ENCODE results near the gene NDEL1.

The NDEL1 gene

DNA sequence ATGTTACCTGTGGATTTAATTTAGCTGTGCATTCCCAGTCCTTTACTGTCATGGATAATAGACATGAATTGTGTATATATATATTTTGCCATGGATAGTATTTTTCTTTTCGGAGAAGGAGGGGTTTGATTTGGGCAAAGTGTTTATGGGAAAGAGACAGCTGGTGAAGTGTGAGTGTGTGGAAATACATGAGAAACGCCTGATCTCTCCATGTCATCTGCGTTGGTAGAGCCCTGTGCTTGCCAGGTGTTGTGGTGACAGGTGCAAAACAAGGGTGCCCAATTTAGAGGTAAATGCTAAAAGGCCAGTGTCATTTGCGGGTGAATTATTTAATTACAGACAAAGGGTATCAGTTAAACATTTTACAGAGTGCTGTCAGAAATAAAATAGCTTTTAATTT, 23.4 kb downstream of the NDEL1 start:
- DNase-seq, result no peak

GRCh38 chr17:8459831-8460230, 24.1 kb downstream of the NDEL1 start:
- DNase-seq, result no peak

DNA sequence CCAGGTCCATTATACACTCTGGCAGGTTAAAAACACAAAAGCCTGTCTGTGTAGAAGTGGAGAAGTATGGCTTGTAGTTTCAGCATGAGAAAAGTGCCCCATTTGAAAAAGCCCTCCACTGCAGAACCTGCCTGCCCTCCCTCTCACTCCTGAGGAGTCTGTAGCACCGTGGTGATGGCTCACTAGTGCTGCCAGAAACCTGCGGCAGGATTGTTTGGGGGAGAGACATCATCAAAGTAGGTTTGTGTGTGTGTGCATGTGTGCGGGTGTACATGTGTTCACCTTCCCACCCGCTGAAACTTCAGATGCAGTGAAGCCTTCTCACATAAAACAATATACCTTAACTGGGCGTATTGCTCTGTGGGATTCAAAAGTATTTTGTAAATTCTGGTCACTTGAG, 26.9 kb downstream of the NDEL1 start:
- no peak for DNase-seq

- DNase-seq, result peak; percentile 89 to 91
Measured at GRCh38 chr17:8463099-8463498, 27.4 kb downstream of the NDEL1 start.

GRCh38 chr17:8464941-8465340, 29.3 kb downstream of the NDEL1 start:
- DNase-seq, result no peak

- DNase-seq, result no peak
Measured at GRCh38 chr17:8465356-8465755, 29.7 kb downstream of the NDEL1 start.

- no peak for DNase-seq
Measured at GRCh38 chr17:8465759-8466158, 30.1 kb downstream of the NDEL1 start.

DNA sequence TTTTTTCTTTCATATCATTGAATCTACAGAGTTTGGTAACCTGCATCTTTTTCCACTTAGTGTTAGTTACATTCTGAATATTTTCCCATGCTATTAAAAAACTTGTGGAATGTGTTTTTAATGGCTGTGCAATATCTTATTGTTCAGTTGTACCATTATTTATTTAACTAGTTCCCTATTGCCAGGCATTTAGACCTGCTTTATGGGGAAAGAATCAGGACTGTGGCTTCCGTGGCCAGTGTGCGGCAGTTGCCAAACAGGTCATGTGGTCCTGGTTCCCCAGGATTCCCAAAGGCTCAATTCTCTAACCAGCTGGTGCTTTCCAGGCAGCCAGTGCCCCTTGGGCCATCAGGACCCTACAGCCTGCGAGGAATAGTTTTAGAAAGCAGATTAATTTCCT, 30.8 kb downstream of the NDEL1 start:
- DNase-seq, result peak in 1 of 2 donors; percentile 42

DNA sequence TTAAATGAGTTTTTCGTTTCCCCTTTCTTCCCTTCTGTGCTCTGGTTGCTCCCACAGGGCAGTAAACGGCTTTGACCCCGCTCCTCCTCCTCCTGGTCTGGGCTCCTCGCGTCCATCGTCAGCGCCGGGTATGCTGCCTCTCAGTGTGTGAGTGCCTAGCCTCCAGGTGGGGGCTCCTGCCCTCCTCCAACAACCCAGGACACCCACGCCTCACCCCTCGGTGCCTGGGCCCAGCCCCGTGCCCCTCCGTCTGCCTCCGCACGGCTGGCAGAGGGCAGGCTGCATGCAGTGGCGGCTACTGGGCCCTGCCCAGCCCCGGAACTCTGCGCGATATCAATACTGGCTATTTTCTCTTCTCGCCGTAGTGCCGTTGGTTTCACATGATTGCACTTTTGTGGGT, 31.2 kb downstream of the NDEL1 start:
- no peak for DNase-seq

DNA sequence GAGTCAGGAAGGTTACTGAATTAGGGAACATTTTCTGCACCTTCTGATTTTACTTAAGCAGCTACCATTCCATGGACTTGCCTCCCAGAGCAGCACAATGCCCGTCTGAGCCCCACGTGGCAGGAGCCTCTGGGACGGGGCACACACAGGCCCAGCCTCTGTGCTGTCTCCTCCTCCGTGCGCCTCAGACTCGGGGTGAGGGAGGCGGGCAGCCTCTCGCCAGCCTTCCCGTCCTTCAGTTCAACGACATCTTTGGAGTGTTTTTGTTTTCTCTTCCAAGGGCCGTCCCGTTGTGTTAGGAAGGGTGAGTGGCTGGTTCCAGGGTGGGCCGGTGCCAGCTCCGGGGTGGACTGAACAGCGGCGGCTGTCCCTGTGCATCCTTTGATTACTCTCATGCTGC, 31.8 kb downstream of the NDEL1 start:
- no peak for DNase-seq

- DNase-seq, result no peak
Measured at GRCh38 chr17:8468127-8468526, 32.4 kb downstream of the NDEL1 start.

DNA sequence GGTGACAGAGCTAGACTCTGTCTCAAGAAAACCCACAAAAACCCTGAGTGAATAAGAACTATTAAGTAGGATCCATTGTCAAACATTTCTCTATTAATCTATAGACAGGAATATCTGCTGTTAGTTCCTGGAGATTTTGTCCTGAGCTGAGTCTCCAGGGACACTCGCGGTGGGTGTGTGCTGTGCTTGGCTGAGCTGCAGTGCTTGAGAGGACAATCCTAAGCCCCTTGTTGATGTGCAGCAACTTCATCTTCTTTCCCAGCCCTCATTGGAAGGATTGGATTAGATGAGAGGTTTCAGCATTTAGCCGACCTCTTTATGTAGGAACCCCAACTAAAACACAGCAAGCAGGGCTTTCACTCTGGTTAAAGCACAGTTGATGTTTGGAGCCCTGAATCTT, 33.3 kb downstream of the NDEL1 start:
- no peak for DNase-seq

DNA sequence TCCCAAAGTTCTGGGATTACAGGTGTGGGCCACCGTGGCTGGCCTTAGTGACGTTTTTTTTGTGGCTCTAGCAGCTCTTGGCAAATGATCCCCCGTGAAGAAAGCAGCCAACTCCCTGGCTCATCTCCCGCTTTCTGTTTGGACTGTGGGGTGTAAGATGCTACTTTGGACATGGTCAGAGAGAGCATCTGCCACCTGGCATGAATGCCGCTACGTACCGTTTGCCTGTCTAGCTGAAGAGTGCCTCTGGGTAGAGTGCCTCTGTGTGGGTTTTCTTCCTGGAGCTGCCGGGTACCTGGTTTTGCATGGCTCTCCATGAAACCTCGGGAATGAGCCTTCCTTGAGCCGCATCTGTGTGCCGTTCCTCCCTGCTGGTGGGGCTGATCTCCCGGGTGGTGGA, 34.3 kb downstream of the NDEL1 start:
- DNase-seq, result no peak

- DNase-seq, result no peak
Measured at GRCh38 chr17:8470447-8471047, 34.9 kb downstream of the NDEL1 start.

DNA sequence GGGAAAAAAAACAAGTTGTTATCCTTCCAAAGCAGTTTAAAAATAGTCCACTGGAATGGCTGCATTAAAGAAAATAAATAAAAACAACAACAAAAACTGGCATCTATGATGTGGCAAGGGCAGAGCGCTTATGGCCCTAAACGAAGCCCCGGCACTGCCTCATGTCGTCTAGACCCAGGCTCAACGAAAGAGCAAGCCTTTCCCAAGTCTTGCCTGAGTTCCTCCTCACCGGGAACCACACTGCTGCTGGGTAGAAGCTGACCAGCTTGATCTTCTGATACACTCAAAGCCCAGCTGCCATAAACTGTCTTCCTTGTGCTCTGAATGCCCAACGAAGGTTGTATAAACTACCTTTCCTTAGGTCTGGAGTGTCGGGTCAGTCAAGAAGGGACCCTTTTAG, 37.0 kb downstream of the NDEL1 start:
- no peak for DNase-seq

DNA sequence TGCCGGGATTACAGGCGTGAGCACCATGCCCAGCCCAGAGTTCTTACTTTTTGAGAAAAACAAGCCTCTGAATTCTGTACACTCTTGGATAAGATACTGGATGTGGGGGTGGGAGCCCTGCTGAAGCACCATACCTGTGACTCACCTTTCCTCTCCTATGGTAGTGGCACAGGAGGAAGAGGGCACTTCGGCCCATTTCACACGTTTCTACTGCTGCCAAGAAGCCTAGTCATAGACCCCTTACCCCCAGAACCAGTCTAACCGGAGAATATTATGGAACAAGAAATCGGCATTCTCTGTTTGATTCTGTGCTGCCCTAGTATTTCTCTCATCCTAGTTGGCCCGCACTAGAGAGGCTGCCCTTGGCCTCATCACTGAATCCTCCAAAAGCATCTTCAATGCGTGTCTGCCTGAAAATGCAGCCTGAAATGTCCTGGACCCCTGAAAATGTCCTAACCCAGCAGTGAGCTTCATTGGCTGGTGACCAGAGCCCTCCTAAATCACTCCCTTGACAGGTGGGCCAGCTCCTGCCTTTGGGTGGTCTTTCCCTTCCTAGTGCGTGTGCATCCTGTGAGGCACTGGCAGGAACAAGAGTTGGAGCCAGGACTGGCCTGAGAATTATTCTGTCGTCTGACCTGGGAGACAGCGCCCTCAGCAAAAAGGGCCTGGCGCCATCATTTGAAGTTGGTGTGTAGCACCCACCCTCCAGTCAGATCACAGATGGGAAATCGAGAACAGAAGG, 37.9 kb downstream of the NDEL1 start:
- no peak for DNase-seq

DNA sequence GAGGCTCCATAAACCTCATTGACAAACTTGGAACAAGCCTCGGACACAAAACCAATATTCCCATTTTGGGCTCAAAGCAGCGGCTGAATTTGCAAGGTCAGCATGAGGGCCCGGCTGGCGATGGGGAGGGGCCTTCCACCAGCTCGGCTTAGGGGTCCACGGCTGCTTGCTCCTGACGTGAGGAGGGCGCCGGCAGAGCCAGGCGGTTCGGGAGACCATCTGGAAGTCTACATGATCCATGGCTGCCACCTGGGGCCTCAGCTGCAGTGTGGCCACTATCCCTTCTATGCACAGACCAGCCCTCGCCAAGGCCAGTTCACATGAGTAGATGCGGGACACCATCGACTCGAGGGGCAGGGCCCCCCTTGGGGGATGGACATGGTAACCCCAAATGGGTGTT, 39.1 kb downstream of the NDEL1 start:
- no peak for DNase-seq

DNA sequence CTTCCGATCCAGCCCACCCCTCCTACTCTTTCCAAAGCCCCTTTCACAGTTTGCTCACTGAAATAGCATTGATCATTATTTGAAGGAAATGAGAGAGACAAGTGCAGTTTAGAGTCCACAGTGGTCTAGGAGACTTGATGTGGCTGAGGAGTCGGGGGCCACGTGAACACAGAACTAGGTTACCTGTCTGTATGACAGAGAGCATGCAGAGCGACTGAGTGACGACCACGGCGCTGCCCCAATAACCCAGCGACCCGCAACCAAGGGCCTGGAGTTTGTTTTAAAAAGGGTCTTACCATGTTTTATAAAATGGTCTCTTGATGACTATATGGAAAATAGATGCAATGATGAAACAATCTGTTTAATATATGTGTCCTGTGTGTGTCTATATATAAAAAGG, 39.5 kb downstream of the NDEL1 start:
- no peak for DNase-seq

- no peak for DNase-seq
Measured at GRCh38 chr17:8475781-8476180, 40.1 kb downstream of the NDEL1 start.

DNA sequence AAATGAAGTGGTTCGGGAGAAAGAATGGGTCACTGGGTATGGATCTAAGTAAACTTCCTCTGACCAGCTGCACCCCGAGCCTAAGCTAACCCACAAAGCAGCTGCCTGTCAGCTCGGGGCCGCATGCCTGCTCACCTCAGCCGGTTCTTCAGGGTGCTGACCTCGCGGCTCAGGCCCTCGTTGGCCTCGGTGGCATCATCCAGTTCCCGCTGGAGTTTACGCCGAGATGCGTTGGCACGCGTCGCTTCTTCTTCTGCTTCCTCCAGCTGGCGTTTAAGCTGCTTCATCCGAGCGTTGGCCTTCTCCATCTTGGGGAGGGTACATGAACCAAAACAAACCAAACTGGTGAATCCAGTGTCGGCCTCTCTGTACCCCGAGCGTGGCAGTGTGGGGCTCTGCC, 41.1 kb downstream of the NDEL1 start:
- DNase-seq, result no peak

DNA sequence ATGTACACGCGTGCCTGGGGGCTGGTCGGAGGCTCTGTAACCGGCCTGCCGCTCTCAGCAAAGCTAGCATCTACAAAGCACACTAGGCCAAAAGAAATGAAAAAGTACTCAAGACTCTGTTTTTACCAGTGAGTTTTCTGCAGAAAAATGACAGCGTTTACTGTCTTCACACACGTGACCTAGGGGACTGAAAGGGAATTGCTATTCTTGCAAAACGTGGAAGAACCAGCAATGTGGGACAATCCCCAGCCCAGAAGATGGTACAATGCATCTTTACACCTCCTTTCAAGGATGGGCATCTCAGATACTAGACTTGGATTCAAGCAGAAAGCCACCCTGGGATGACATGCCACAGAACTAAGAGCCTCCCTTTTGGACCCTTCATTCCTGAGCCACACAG, 41.5 kb downstream of the NDEL1 start:
- no peak for DNase-seq

- no peak for DNase-seq
Measured at GRCh38 chr17:8477715-8478441, 42.2 kb downstream of the NDEL1 start.

GRCh38 chr17:8479431-8479947, 43.8 kb downstream of the NDEL1 start:
- DNase-seq, result no peak
